H1 (cell line): Measurements from ENCODE around the gene CD81. TPM values are rescaled to one million over a fixed set of nuclear protein-coding genes. Genes with fewer than 3 reads are reported as not detected.

Experiments used
- CTCF ChIA-PET: fragments of 300-600 bp; sonication (Branson Sonifier 250); formaldehyde crosslinking; loops from one replicate; lab custom pipeline; 2021; ENCODE audit not compliant: partially characterized antibody; lab: Charles Lee
- POLR2A ChIA-PET: fragments of 300-600 bp; sonication (Branson Sonifier 250); formaldehyde crosslinking; loops from one replicate; lab custom pipeline; 2021; ENCODE audit warnings: inconsistent platforms; ENCODE audit not compliant: partially characterized antibody; lab: Charles Lee
- DNase-seq, 2 experiments: peaks; one replicate each; pipeline versions ENCODE4 v3.0.0 to v3.0.0-alpha.2; 2010 to 2022; ENCODE audit warnings: low spot score in 2 of 2, low read depth in 1 of 2, mixed read lengths in 1 of 2
- FAIRE-seq: peaks from 2 replicates; lab custom pipeline; 2011; peaks lifted over from hg19 to GRCh38; lab: Jason Lieb, UNC
- H2AFZ ChIP-seq: 2 replicates; pipeline ENCODE4 v1.8.1; 2012; ENCODE audit warnings: low read length, inconsistent platforms
- H2AK5ac ChIP-seq: 2 replicates; pipeline ENCODE4 v1.6.1; 2013; ENCODE audit warnings: low read depth, low read length
- H2BK120ac ChIP-seq: replicated peaks from 2 replicates; pipeline ENCODE3; 2013; ENCODE audit warnings: low read depth, low read length, inconsistent platforms
- H2BK12ac ChIP-seq: 2 replicates; pipeline ENCODE4 v1.6.1; 2013; ENCODE audit warnings: low read depth, low read length
- H2BK15ac ChIP-seq: 2 replicates; pipeline ENCODE4 v1.6.1; 2013; ENCODE audit warnings: low read length
- H2BK20ac ChIP-seq: 2 replicates; pipeline ENCODE4 v1.6.1; 2013; ENCODE audit warnings: low read length
- H2BK5ac ChIP-seq: 2 replicates; pipeline ENCODE4 v1.6.1; 2013; ENCODE audit warnings: low read depth, low read length
- H3K14ac ChIP-seq: 2 replicates; pipeline ENCODE4 v1.6.1; 2013; ENCODE audit warnings: inconsistent platforms; ENCODE audit not compliant: insufficient read length
- H3K18ac ChIP-seq: 2 replicates; pipeline ENCODE4 v1.6.1; 2013; ENCODE audit warnings: low read length; ENCODE audit errors: extremely low read depth
- H3K23ac ChIP-seq: 2 replicates; pipeline ENCODE4 v1.6.1; 2013; ENCODE audit warnings: inconsistent platforms; ENCODE audit not compliant: insufficient read length
- H3K23me2 ChIP-seq: 2 replicates; pipeline ENCODE4 v1.6.1; 2013; ENCODE audit warnings: low read depth, low read length
- H3K27ac ChIP-seq: 2 replicates; pipeline ENCODE4 v1.6.1; 2011; ENCODE audit warnings: low read depth, low read length, inconsistent platforms
- H3K27me3 ChIP-seq, 4 experiments: replicated peaks in 1 of 4; 1 replicate in 1 of 4; 2 replicates in 3 of 4; pipeline versions ENCODE4 v1.6.1 to v1.8.1; 2011 to 2013; ENCODE audit warnings: low read length in 3 of 4, mild to moderate bottlenecking in 3 of 4, inconsistent platforms in 2 of 4, mixed read lengths in 2 of 4, moderate library complexity in 1 of 4; ENCODE audit not compliant: control insufficient read depth in 3 of 4, insufficient read depth in 3 of 4; ENCODE audit errors: extremely low read depth in 1 of 4
- H3K36me3 ChIP-seq, 4 experiments: 2 replicates each; pipeline versions ENCODE4 v1.6.1 to v1.8.1; 2011 to 2013; ENCODE audit warnings: mild to moderate bottlenecking in 4 of 4, low read length in 3 of 4, moderate library complexity in 2 of 4, control low read depth in 1 of 4, inconsistent platforms in 1 of 4; ENCODE audit not compliant: insufficient read depth in 4 of 4, control insufficient read depth in 2 of 4
- H3K4ac ChIP-seq: replicated peaks from 2 replicates; pipeline ENCODE3; 2013; ENCODE audit warnings: low read length, low read depth, mixed read lengths, inconsistent platforms; ENCODE audit not compliant: insufficient read length
- H3K4me1 ChIP-seq, 4 experiments: replicated peaks in 1 of 4; 1 replicate in 1 of 4; 2 replicates in 3 of 4; pipeline versions ENCODE4 v1.6.1 to v1.8.1; 2011 to 2013; ENCODE audit warnings: low read length in 3 of 4, inconsistent platforms in 2 of 4, mixed read lengths in 1 of 4; ENCODE audit not compliant: insufficient read depth in 4 of 4, control insufficient read depth in 3 of 4
- H3K4me2 ChIP-seq, 2 experiments: 2 replicates each; pipeline versions ENCODE4 v1.6.1 to v1.8.1; 2011 to 2013; ENCODE audit warnings: low read depth in 2 of 2, low read length in 2 of 2, control low read depth in 1 of 2, inconsistent platforms in 1 of 2, mild to moderate bottlenecking in 1 of 2; ENCODE audit not compliant: insufficient read depth in 1 of 2
- H3K4me3 ChIP-seq, 4 experiments: fragments of 200-600, 300-600 bp in 1 of 4; sonication (generic), shearing (Covaris generic), sonication (Bioruptor Twin) in 1 of 4; 2 replicates each; pipeline versions ENCODE4 v1.5.1 to v1.8.1; 2011 to 2016; ENCODE audit warnings: low read length in 4 of 4, low read depth in 3 of 4, control low read depth in 2 of 4, inconsistent platforms in 2 of 4, mild to moderate bottlenecking in 2 of 4, mixed read lengths in 1 of 4, moderate library complexity in 1 of 4; ENCODE audit not compliant: insufficient read depth in 2 of 4; ENCODE audit errors: extremely low read depth in 1 of 4
- H3K56ac ChIP-seq: replicated peaks from 2 replicates; pipeline ENCODE3; 2013; ENCODE audit warnings: low read depth, mild to moderate bottlenecking, mixed read lengths, low read length, inconsistent platforms; ENCODE audit not compliant: insufficient read length
- H3K79me1 ChIP-seq: 2 replicates; pipeline ENCODE4 v1.6.1; 2013; ENCODE audit warnings: low read depth, low read length, control low read depth
- H3K79me2 ChIP-seq, 2 experiments: 2 replicates each; pipeline versions ENCODE4 v1.6.1 to v1.8.1; 2012 to 2013; ENCODE audit warnings: low read length in 2 of 2, mild to moderate bottlenecking in 2 of 2, inconsistent platforms in 1 of 2; ENCODE audit not compliant: insufficient read depth in 2 of 2, control insufficient read depth in 1 of 2
- H3K9ac ChIP-seq, 4 experiments: replicated peaks in 1 of 4; 1 replicate in 1 of 4; 2 replicates in 3 of 4; pipeline versions ENCODE4 v1.6.1 to v1.8.1; 2011 to 2013; ENCODE audit warnings: low read depth in 3 of 4, low read length in 3 of 4, control low read depth in 2 of 4, mild to moderate bottlenecking in 2 of 4, moderate library complexity in 2 of 4, inconsistent platforms in 1 of 4; ENCODE audit errors: extremely low read depth in 1 of 4
- H3K9me3 ChIP-seq, 2 experiments: 2 replicates each; pipeline versions ENCODE4 v1.6.1 to v1.8.1; 2012 to 2013; ENCODE audit warnings: mild to moderate bottlenecking in 2 of 2, moderate library complexity in 2 of 2, control low read depth in 1 of 2, inconsistent platforms in 1 of 2, low read depth in 1 of 2, low read length in 1 of 2, mixed read lengths in 1 of 2; ENCODE audit not compliant: insufficient read depth in 2 of 2
- H4K20me1 ChIP-seq, 2 experiments: replicated peaks in 1 of 2; 2 replicates each; pipeline versions ENCODE3 to v1.8.1; 2011 to 2013; ENCODE audit warnings: inconsistent platforms in 2 of 2, low read length in 2 of 2, mild to moderate bottlenecking in 1 of 2; ENCODE audit not compliant: insufficient read depth in 2 of 2, control insufficient read depth in 1 of 2
- H4K5ac ChIP-seq: 2 replicates; pipeline ENCODE4 v1.6.1; 2013; ENCODE audit warnings: low read length, low read depth, mixed read lengths, inconsistent platforms; ENCODE audit not compliant: insufficient read length
- H4K8ac ChIP-seq: 2 replicates; pipeline ENCODE4 v1.8.0; 2013; ENCODE audit warnings: mild to moderate bottlenecking, moderate library complexity, low read length, inconsistent platforms; ENCODE audit not compliant: insufficient read depth; ENCODE audit errors: extremely low read depth
- H4K91ac ChIP-seq: replicated peaks from 2 replicates; pipeline ENCODE3; 2013; ENCODE audit warnings: low read length, mixed read lengths, inconsistent platforms; ENCODE audit not compliant: insufficient read length
- CBX8 ChIP-seq: fragments of 300-800, 300-1000 bp; sonication (generic); IDR thresholded peaks from 2 replicates; pipeline ENCODE4 v1.7.1; 2016; ENCODE audit warnings: low read depth, low read length, borderline replicate concordance
- EZH2 ChIP-seq: fragments of 200-600 bp; sonication (generic); IDR thresholded peaks from 2 replicates; pipeline ENCODE4 v1.7.1; 2012; ENCODE audit warnings: low read depth, mild to moderate bottlenecking, moderate library complexity, low read length, inconsistent platforms; ENCODE audit not compliant: severe bottlenecking
- RAD21 ChIP-seq, 2 experiments: IDR thresholded peaks in 1 of 2; conservative IDR thresholded peaks in 1 of 2; 2 replicates each; pipeline ENCODE4 v1.6.1; 2011; ENCODE audit warnings: low read depth in 2 of 2, low read length in 2 of 2, improper control_type of control experiment in 1 of 2, inconsistent platforms in 1 of 2, mild to moderate bottlenecking in 1 of 2, moderate library complexity in 1 of 2
- WGBS, 2 experiments: shearing (Covaris generic) in 1 of 2; methylation state at CpG; one replicate each; pipeline versions ENCODE4 v1.1.6 to v1.1.7; 2013 to 2015; ENCODE audit warnings: low lambda C conversion rate in 2 of 2, mixed read lengths in 2 of 2, inconsistent platforms in 1 of 2, low coverage in 1 of 2, missing lambda C conversion rate in 1 of 2; ENCODE audit not compliant: insufficient replicate concordance in 2 of 2, insufficient coverage in 1 of 2, insufficient read length in 1 of 2; ENCODE audit errors: extremely low coverage in 1 of 2, missing lambda C conversion rate in 1 of 2; 5-methylcytosine and 5-hydroxymethylcytosine counted together
- polyA plus RNA-seq, 7 experiments: library from polyadenylated mRNA; depleted of rRNA in 3 of 7; stranded (reverse) in 5 of 7; unstranded in 2 of 7; fragments of >200 nt in 5 of 7; fragments of 200-250 nt in 2 of 7; gene quantifications; 1 replicate in 5 of 7; 2 replicates in 1 of 7; 4 replicates in 1 of 7; pipeline versions ENCODE4 v1.2.1 to v1.2.3, GENCODE V29; 2011 to 2013; ENCODE audit warnings: missing spikeins in 2 of 7, mixed read lengths in 2 of 7
- total RNA-seq: library from RNA; stranded (reverse); fragmentation: NEBNext Ultra II Directional; extraction: Animal tissue kit (Norgen Biotek cat#: 25700); gene quantifications from 2 replicates; pipeline ENCODE4 v1.2.1, GENCODE V29; 2021

The CD81 gene
- total and polyA plus RNA-seq, 2 of the 8 experiments (the other 6 are each of a cell fraction or from before 2014, with no cell fraction given) = 238 to 309 TPM

GRCh38 chr11:2382936-2383851 lies 6.1 kb downstream of the CD81 start:
- Histone ChIP-seq H2BK120ac (no peak overlapping the region), H4K20me1 (peaks cover 42 to 70% of the 10 kb centered on the region in 2 experiments), H3K9me3 (no peaks in the 10 kb centered on the region), H3K18ac (no peak overlapping the region), H3K4ac (no peak overlapping the region), H3K56ac (no peak overlapping the region), H3K23ac (no peak overlapping the region), H3K14ac (no peak overlapping the region), H3K27ac (no peak overlapping the region), H3K4me2 (no peak overlapping the region), H2AFZ (no peak overlapping the region), H2BK20ac (no peak overlapping the region), H3K23me2 (peaks cover 6% of the 10 kb centered on the region; the same call in 1 of the 2 replicates), H3K79me1 (peaks cover 31% of the 10 kb centered on the region), H3K79me2 (peaks cover 35 to 94% of the 10 kb centered on the region in 2 experiments; a peak in 3 of 4 replicates), H2AK5ac (no peak overlapping the region), H3K4me1 (peaks cover 0 to 14% (median 4%) of the 10 kb centered on the region in 4 experiments; a peak in 5 of 7 replicates), H3K9ac (no peak overlapping the region), H2BK15ac (no peak overlapping the region), H2BK5ac (peak overlapping the region; percentile 66; the same call in 1 of the 2 replicates), H4K5ac (no peak overlapping the region), H2BK12ac (no peak overlapping the region), H4K8ac (no peak overlapping the region; the same call in 1 of the 2 replicates), H3K4me3 (no peak overlapping the region), H3K27me3 (no peaks in the 10 kb centered on the region), H3K36me3 (0 out of 8 replicates have a peak, but pooled peaks cover 0 to 4% (median 0%) of the 10 kb centered on the region in 4 experiments), H4K91ac (no peak overlapping the region)
- no peak for DNase-seq
- CTCF ChIA-PET = interaction anchor here (0.8 to 7.5 kb wide), 9 partner anchors 10 to 559 kb away, joined by 3 to 43 read pairs (median 3); partner anchors contain the start of gene TSSC4
- WGBS, 2 experiments = 88% methylated on average over 23 of the region's 26 CpGs; no CpG with 5 or more reads in 1 of the 2 experiments
- FAIRE-seq = no peak
- POLR2A ChIA-PET = interaction anchor here (0.6 to 1.7 kb wide), 6 partner anchors 9 to 45 kb away, joined by 3 to 7 read pairs (median 4); partner anchors contain the start of gene TSSC4
- TF ChIP-seq RAD21 (IDR thresholded peaks at IDR 0.05 in 1 of 2, conservative IDR thresholded peaks at IDR 0.05 in 1 of 2; ENCODE audit: low read depth in 2 of 2, low read length in 2 of 2) (0 out of 4 replicates have a peak, but pooled peaks of 1 of the 2 experiments have one; percentile 3), EZH2 (no peak), CBX8 (no peak)
